Colonic mucosa (tissue), 4 donors: ENCODE results near the gene GPR146. TPM values are rescaled to one million over a fixed set of nuclear protein-coding genes. Genes with fewer than 3 reads are reported as not detected.
A peak's percentile ranks its signal among the peaks of the same experiment; 100 is the strongest.

Experiments
- DNase-seq: peaks from one replicate; pipeline ENCODE4 v3.0.0-alpha.2; 2020
- H3K27ac ChIP-seq: fragments of 200-600 bp; one replicate; pipeline ENCODE4 v1.8.0; 2021
- H3K27me3 ChIP-seq: fragments of 200-600 bp; one replicate; pipeline ENCODE4 v1.8.0; 2021
- H3K36me3 ChIP-seq: fragments of 200-600 bp; one replicate; pipeline ENCODE4 v1.8.0; 2021
- H3K4me1 ChIP-seq: fragments of 200-600 bp; one replicate; pipeline ENCODE4 v1.8.0; 2021; ENCODE audit warnings: mild to moderate bottlenecking
- H3K4me3 ChIP-seq: fragments of 200-600 bp; one replicate; pipeline ENCODE4 v1.8.0; 2021
- H3K9ac ChIP-seq, 2 donors: one replicate each; pipeline ENCODE4 v1.7.0; 2013; ENCODE audit warnings: control low read depth in 2 of 2, low read depth in 2 of 2, low read length in 2 of 2
- H3K9me3 ChIP-seq: fragments of 200-600 bp; one replicate; pipeline ENCODE4 v1.8.0; 2021
- intact Hi-C: fragments of 100-400 bp; cut with DNase I; formaldehyde crosslinking; loops from one replicate; pipeline ENCODE4 v1.14.1; 2022
- total RNA-seq, 2 donors: library from RNA; stranded (reverse); fragmentation: NEBNext Ultra II Directional in 1 of 2; extraction: Animal tissue kit (Norgen Biotek cat#: 25700) in 1 of 2; gene quantifications; one replicate each; pipeline ENCODE4 v1.2.1, GENCODE V29; 2021
- TF ChIP-seq, protein P1 (sequence below): fragments of 200-600 bp; IDR thresholded peaks from one replicate; pipeline ENCODE4 v1.8.0; 2022; ENCODE audit warnings: antibody characterized with exemption, mild to moderate bottlenecking
- donor health status: healthy.
- donor health status: DM: no; HTN: no; CAD: no.
- donor health status: DM: no; HTN: no; CAD: no.

The GPR146 gene
- total RNA-seq, 2 donors from 2014 or later = 2.9 to 9.0 TPM

- intact Hi-C loops = no loop called here
- H3K9ac ChIP-seq = peak overlapping the region in 1 of 2 donors; percentile 75
- peaks cover 20% of the 10 kb centered on the region for H3K4me1 ChIP-seq
- H3K27ac ChIP-seq = peak overlapping the region; percentile 69
- H3K27me3 ChIP-seq = no peaks in the 10 kb centered on the region
- H3K9me3 ChIP-seq = no peaks in the 10 kb centered on the region
- no peaks in the 10 kb centered on the region for H3K36me3 ChIP-seq
- DNase-seq = no peak
- TF ChIP-seq, protein P1, sequence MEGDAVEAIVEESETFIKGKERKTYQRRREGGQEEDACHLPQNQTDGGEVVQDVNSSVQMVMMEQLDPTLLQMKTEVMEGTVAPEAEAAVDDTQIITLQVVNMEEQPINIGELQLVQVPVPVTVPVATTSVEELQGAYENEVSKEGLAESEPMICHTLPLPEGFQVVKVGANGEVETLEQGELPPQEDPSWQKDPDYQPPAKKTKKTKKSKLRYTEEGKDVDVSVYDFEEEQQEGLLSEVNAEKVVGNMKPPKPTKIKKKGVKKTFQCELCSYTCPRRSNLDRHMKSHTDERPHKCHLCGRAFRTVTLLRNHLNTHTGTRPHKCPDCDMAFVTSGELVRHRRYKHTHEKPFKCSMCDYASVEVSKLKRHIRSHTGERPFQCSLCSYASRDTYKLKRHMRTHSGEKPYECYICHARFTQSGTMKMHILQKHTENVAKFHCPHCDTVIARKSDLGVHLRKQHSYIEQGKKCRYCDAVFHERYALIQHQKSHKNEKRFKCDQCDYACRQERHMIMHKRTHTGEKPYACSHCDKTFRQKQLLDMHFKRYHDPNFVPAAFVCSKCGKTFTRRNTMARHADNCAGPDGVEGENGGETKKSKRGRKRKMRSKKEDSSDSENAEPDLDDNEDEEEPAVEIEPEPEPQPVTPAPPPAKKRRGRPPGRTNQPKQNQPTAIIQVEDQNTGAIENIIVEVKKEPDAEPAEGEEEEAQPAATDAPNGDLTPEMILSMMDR = peak; percentile 7
- peak overlapping the region; percentile 79 for H3K4me3 ChIP-seq
Observed at GRCh38 chr7:1045069-1046063, 1.0 kb downstream of the GPR146 start.

GRCh38 chr7:1046722-1047679, 2.7 kb downstream of the GPR146 start:
- Histone ChIP-seq H3K9me3 (no peaks in the 10 kb centered on the region), H3K4me1 (peaks cover 20% of the 10 kb centered on the region), H3K27me3 (no peaks in the 10 kb centered on the region), H3K36me3 (no peaks in the 10 kb centered on the region), H3K4me3 (no peak overlapping the region), H3K9ac (peak overlapping the region in 1 of 2 donors; percentile 60), H3K27ac (peak overlapping the region; percentile 49)
- TF ChIP-seq, protein P1 = no peak
- intact Hi-C loops = no loop called here
- peak; percentile 73 for DNase-seq

DNA sequence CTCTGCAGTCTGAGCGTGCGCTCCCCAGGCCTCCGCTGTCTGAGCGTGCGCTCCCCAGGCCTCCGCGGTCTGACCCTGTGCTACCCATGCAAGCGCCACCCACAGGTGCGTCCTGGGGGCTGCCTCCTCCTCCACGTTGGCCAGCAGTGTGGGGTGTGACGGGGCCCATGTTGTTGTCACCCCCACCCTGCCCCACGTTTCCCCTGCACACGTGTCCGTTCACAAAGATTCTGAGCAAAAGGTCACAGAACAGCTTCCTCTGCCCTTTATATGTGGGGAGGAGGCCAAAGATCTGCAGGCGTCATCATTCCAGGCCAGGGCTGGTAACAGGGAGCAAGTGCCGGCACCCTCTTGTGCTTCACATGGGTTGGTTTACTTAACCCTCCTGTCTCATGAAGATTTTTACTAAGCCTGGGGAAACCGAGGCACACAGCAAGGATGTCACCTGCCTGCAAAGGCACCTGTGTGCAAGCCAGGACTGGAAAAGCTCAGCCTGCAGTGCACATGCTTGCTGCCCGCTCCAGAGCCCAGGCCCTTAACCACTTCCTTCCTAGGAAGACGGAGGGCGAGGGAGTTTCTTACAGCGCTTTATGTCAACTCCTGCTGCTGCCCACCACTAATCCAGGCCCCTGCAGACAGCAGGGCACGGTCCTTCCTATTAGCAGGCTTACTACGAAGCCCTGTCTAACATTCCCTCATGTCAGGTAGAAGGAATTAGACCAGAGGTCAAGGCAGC, 4.8 kb downstream of the GPR146 start:
- no peak overlapping the region for H3K4me3 ChIP-seq
- intact Hi-C loops = no loop called here
- H3K4me1 ChIP-seq = peaks cover 10% of the 10 kb centered on the region
- TF ChIP-seq, protein P1 = no peak
- no peak overlapping the region for H3K27ac ChIP-seq
- H3K27me3 ChIP-seq = no peaks in the 10 kb centered on the region
- no peak for DNase-seq
- no peaks in the 10 kb centered on the region for H3K36me3 ChIP-seq
- H3K9ac ChIP-seq = no peak overlapping the region
- no peaks in the 10 kb centered on the region for H3K9me3 ChIP-seq

GRCh38 chr7:1049801-1050200, 5.5 kb downstream of the GPR146 start:
- no peak for DNase-seq
- TF ChIP-seq, protein P1 = no peak

More at GRCh38 chr7:1049801-1050200, 5.5 kb downstream of the GPR146 start:
- no peaks in the 10 kb centered on the region for H3K36me3 ChIP-seq
- no peaks in the 10 kb centered on the region for H3K27me3 ChIP-seq
- H3K9ac ChIP-seq = no peak overlapping the region
- intact Hi-C loops = no loop called here
- H3K4me1 ChIP-seq = peaks cover 10% of the 10 kb centered on the region
- H3K27ac ChIP-seq = no peak overlapping the region
- H3K4me3 ChIP-seq = no peak overlapping the region
- no peaks in the 10 kb centered on the region for H3K9me3 ChIP-seq
